Activated gamma-delta T cell treated with anti-CD3 and anti-CD28 coated beads, Interleukin-2, amount 50 U/mL, for 16 hours (primary cell): ENCODE data around the gene MAST4.
A peak's percentile ranks its signal among the peaks of the same experiment; 100 is the strongest.

Experiments used
- DNase-seq: peaks from one replicate; pipeline ENCODE4 v3.0.0-alpha.2; 2020; ENCODE audit warnings: low read depth

The MAST4 gene

GRCh38 chr5:66595756-66596635, at the start of gene MAST4:
Gene MAST4 (plus strand): TSS chr5:66596393. CDS start chr5:66596656, 263 bp downstream.
- peak; percentile 7 for DNase-seq

GRCh38 chr5:66546541-66546940, 49.7 kb upstream of the MAST4 start:
- no peak for DNase-seq

- no peak for DNase-seq
Observed at GRCh38 chr5:66551338-66551737, 44.9 kb upstream of the MAST4 start.

GRCh38 chr5:66551945-66552344, 44.2 kb upstream of the MAST4 start:
- no peak for DNase-seq

GRCh38 chr5:66553368-66553912, 42.8 kb upstream of the MAST4 start:
- no peak for DNase-seq

GRCh38 chr5:66553916-66554575, 42.1 kb upstream of the MAST4 start:
- no peak for DNase-seq

- DNase-seq, result no peak
Observed at GRCh38 chr5:66554884-66555283, 41.3 kb upstream of the MAST4 start.

- DNase-seq, result no peak
Observed at GRCh38 chr5:66558560-66558959, 37.6 kb upstream of the MAST4 start.

- no peak for DNase-seq
Observed at GRCh38 chr5:66560371-66560770, 35.8 kb upstream of the MAST4 start.

GRCh38 chr5:66561256-66561990, 34.8 kb upstream of the MAST4 start:
- no peak for DNase-seq

GRCh38 chr5:66565878-66566277, 30.3 kb upstream of the MAST4 start:
- no peak for DNase-seq

- no peak for DNase-seq
Observed at GRCh38 chr5:66567474-66567873, 28.7 kb upstream of the MAST4 start.

- no peak for DNase-seq
Observed at GRCh38 chr5:66570201-66570600, 26.0 kb upstream of the MAST4 start.

GRCh38 chr5:66573733-66574132, 22.5 kb upstream of the MAST4 start:
- no peak for DNase-seq

GRCh38 chr5:66582499-66583165, 13.6 kb upstream of the MAST4 start:
- DNase-seq, result no peak

GRCh38 chr5:66585291-66585690, 10.9 kb upstream of the MAST4 start:
- DNase-seq, result no peak

GRCh38 chr5:66587771-66588170, 8.4 kb upstream of the MAST4 start:
- no peak for DNase-seq

GRCh38 chr5:66596636-66597182, 516 bp downstream of the MAST4 start:
- no peak for DNase-seq

- no peak for DNase-seq
Observed at GRCh38 chr5:66597183-66597757, 1.1 kb downstream of the MAST4 start.

GRCh38 chr5:66602621-66603020, 6.4 kb downstream of the MAST4 start:
- no peak for DNase-seq

- no peak for DNase-seq
Observed at GRCh38 chr5:66603164-66603563, 7.0 kb downstream of the MAST4 start.
